ENCODE data around the gene MGAT4A.

The MGAT4A gene

DNA sequence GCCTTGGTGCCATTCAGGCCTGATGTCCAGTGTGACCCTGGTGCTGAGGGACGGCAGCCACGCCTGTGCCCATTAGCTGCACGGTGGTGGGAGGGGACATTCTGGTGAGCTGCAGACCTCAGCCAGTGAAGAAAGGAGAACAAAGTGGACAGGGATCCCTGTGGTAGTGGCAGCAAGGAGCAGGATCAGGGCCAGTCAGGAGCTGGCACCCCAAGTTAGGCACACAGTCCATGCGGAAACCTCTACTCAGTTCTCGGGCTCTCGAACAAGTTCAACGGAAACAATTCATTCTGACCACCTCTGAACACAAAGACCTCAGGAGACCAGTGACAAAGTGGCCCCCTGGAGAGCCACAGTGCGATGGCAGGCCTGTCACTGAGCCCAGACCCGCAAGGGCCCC lies 152.7 kb downstream of the MGAT4A start:
- DNase-seq (ENCODE audit: low read depth in 1 of 2, low spot score in 1 of 2), result no peak

DNA sequence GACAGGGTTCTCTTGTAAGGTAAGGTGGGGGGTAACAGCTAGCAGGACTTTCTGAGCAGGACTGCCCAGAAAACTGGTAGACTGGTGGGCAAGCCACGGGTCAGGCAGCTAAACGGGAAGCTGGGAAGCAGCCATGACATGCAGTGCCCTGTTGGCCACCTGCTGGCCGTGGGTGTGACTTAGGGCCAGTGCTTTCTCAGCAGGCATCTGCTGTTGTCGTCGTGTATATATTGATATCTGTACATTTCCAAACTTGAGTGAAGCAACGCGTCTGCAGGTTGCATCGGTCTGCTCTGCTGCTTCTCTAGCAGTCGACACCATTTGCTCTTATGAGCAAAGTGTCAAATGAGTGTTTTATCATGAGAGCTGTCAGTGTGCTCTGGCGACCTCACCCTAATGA lies 153.6 kb downstream of the MGAT4A start:
- DNase-seq (ENCODE audit: low read depth in 1 of 2, low spot score in 1 of 2), result no peak

DNA sequence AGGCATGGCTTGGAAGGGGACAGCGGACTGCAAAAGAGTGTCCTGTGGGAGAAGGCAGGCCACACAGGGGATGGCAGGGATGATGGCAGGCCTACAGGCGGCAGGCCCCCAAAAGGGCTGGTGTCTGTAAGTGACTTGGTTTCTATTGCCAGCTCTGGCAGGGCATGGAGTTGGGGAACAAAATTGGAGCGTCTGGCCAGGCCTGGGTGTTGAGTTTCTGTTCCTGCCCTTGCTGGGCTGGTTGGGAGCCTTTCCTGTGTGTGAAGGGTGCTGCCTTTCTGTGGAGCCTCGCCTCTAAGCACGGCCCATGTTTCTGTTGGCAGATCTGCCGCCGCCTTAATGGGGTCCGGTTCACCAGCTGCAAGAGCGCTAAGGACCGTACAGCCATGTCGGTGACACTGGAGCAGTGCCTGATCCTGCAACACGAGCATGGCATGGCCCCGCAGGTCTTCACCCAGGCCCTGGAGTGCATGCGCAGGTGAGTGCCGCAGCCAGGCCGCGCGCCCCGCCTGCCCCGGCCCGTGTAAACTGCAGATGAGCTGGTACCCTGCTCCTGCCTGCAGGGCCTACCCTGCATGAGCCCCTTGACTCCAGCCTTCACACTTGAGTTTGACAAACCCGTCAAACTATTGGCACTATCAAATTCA lies 154.1 kb downstream of the MGAT4A start:
- DNase-seq (ENCODE audit: low read depth in 1 of 2, low spot score in 1 of 2), result no peak

DNA sequence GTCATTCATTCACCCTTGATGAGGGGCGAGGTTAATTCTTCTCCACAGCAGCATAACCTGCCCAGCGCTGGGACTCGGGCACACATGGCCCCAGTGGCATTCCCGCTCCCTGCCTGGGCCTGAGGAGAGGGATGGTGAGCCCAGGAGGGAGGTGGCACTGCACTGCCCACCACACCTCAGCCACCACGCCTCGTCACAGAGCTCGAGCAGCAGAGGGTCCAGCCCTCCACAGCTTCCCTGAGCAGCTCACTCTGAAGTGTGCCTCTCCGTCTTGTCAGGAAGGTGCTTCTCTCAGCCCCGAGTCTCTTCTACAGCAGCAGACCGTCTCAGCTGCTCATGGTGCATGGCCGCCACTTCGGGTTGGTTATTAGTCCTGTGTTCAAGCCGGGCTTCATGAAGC lies 157.5 kb downstream of the MGAT4A start:
- DNase-seq (ENCODE audit: low read depth in 1 of 2, low spot score in 1 of 2), result no peak

DNA sequence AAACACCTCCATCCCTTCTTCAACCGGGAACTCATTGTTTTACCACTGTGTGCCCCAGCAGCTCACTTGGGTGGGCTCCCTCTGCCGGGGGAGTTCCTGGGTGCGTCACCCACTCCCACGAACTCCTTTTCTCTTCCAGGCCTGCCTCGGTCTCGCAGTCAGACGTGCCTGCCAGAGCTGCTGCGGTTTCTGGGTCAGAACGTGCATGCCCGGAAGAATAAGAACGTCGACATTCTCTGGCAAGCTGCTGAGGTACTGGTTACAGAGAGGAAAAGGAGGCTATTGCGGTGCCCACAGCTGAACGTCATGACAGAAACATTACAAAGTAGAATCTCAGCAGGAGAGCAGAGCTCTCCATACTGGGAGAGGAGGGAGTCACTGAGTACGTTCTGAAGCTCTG lies 158.3 kb downstream of the MGAT4A start:
- DNase-seq (ENCODE audit: low read depth in 1 of 2, low spot score in 1 of 2), result no peak

DNA sequence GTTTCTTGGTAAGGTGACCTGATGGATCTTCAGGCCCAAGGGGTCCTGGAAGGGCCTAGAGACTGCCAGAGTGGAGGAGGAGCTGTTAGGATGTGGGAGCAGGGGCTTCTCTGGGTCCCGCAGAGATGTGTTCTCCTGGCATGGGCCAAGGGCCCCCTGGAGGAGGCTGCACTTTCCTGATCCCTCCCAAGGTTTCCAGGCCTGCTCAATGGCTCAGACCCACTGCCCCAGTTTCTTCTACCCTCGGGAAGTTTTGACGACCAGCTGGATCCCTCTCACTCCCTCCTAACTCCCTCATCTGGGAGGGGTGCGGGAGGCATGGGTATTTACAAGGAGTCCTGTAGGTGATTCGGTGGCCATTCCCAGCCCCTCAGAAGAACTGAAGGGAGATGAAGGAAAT lies 158.7 kb downstream of the MGAT4A start:
- DNase-seq (ENCODE audit: low read depth in 1 of 2, low spot score in 1 of 2), result no peak

DNA sequence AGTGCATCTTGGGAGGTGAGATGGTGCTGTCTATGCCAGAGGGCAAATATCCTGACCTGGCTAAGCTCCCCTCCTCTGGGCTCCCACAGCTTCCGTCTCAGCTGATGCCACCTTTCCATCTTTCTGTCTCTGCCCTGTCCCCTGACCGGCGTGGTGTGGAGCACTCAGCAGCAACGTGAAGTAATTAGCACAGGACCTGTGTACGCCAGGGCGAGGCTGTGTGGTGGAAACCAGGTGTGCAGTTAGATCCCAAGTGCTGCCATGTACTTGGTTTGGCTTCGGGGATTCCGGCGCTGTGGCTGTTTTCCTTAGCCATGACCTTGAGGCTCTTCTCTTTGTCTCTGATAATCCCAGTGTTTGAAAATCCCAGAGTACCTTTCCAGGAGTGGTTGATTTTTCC lies 159.1 kb downstream of the MGAT4A start:
- no peak for DNase-seq (ENCODE audit: low read depth in 1 of 2, low spot score in 1 of 2)

DNA sequence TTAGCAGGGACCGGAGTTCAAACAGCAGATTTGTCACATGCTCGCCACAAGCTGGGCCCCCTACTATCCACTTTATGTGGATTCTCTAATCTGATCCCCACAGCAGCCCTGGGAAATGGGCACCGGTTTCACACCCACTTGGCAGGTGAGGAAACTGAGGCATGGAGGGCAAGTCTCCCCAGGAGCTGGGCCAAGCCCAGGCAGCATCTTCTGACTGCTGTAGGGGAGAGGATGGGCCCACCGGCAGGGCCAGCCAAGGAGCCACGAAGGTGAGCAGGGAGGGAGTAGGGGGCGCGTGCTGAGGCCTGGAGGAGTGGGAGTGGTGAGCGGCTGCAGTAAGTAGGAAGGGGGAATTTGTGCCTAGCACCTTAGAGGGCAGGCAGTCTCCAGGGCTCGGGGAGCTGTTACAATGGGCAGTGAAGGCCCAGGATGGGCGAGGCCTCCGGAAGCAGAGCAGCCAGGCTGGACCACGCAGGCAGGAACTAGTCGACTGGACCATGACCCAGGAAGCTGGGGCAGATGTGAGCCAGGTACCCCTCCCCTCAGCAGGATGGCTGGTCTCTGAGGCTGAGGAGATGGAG lies 159.7 kb downstream of the MGAT4A start:
- no peak for DNase-seq (ENCODE audit: low read depth in 1 of 2, low spot score in 1 of 2)

DNA sequence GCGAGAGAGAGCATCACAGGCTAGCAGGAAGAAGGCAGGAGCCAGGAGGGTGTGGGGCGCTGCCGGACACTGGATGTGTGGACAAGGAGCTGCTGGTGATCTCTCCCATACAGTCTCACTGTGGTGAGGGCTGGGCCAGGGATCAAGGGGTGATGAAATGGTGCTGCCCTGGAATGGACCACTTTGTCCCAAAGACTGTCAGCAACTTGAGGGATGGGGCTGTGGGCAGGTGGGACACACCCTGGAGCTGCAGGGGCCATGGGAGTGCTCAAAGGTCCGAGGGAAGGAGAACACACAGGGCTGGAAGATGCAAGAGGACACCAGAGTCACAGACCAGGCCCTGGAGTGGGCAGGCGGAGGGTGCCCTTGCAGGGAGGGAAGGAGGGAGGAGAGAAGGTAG lies 160.6 kb downstream of the MGAT4A start:
- DNase-seq (ENCODE audit: low read depth in 1 of 2, low spot score in 1 of 2), result no peak

DNA sequence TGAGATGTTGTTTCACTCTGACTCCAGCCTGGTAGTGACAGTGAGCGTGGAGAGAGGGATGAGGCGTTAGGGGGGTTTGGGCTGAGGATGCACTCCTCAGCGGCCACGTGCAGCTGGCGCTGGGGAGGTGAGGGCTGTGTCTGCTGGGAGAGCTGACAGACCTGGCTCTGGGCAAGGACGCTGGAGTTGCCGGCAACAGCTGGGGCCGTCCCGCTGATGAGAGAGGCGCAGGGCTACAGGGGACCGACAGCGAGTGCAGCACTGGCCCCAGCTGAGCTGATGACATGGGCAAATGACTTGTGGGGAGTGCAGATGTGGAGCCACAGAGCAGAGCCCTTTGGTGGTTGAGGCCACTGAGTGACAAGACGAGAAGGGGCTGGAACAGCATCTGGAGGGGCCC lies 161.0 kb downstream of the MGAT4A start:
- no peak for DNase-seq (ENCODE audit: low read depth in 1 of 2, low spot score in 1 of 2)

DNA sequence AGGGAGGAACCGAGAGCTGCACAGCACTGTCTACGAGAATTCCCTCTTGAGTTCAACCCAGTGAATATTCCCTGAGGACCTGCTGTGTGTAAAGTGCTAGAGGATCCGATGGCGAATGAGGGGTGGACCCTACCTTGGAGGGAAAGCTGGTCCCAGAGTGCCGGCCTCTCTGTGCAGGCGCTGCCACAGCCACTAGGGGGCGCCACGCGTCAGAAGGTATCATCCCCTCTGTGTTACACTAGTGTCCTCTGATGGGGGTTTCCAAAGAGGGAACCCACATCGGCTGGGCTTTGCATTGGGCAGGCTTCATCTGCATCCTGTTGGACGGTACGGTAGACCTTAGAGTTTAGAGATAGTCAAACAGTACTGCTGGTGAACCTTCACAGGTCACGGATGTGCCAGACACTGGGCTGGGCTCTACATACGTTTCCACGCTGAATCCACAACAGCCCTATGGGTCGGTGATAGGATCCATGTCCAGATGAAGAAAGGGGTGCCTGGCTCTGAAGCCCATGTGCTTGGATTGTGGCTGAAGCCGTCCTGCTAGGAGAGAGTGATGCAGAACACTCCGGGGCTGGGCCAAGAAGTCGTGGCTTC lies 161.6 kb downstream of the MGAT4A start:
- peak; percentile 57 to 66 for DNase-seq (ENCODE audit: low read depth in 1 of 2, low spot score in 1 of 2)
